ENCODE measurements around the gene SLC25A21.
"Not testable (repeated sequence)": the region's sequence is repeated elsewhere in the genome, so short reads cannot be mapped to it uniquely, and the experiment has no call there.

Gene SLC25A21

DNA sequence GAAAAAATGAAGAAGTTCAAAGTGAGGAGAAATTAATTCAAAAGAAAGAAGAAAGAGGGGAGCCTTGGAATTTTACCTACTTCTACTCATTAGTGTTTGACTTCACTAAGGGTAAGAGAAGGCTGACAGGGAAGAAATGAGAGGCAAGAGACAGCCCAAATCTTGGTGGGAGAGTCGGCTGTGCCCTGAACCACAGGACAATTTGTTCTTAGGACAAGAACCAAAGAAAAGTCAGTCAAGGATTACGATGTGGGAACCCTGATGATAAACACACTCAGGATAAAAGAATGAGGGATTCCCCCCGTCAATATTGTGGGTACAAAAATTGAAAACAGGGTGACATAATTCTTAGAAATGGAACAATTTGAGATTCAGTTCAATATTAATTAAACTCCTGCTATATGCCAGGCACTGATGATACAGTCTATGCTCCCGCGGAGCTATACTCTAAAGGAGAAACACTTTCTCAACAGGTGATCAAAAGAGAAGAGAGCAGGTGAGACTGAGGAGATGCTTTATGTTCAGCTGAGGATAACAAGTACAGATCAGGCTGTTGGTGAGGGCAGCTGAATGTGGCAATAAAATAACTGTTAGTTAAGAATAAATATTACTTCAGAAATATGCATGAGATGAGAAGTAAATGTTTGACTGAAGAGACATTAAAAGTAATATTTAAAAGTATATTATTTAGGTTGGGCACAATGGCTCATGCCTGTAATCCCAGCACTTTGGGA, 175.4 kb downstream of the SLC25A21 start:
- ATAC-seq (replicated peaks; ENCODE audit: extremely low read depth, poor library complexity, severe bottlenecking) = no peak
- Mint-ChIP-seq H3K27ac (ENCODE audit: low read depth) (no peak overlapping the region), H3K36me3 (ENCODE audit: insufficient read depth) (no peaks in the 10 kb centered on the region), H3K27me3 (no peaks in the 10 kb centered on the region), H3K4me1 (no peaks in the 10 kb centered on the region), H3K9me3 (peaks cover 12% of the 10 kb centered on the region), H3K4me3 (no peak overlapping the region)
- DNase-seq (ENCODE audit: low spot score in 2 of 2) = no peak

- Mint-ChIP-seq H3K27me3 (no peaks in the 10 kb centered on the region), H3K4me3 (no peak overlapping the region), H3K4me1 (no peaks in the 10 kb centered on the region), H3K27ac (ENCODE audit: low read depth) (no peak overlapping the region), H3K9me3 (peaks cover 8% of the 10 kb centered on the region), H3K36me3 (ENCODE audit: insufficient read depth) (no peaks in the 10 kb centered on the region)
- ATAC-seq (replicated peaks; ENCODE audit: extremely low read depth, poor library complexity, severe bottlenecking) (no peak), DNase-seq (ENCODE audit: low spot score in 2 of 2) (no peak)
These were observed 176.1 kb downstream of the SLC25A21 start for GRCh38 chr14:36996133-36996856.

DNA sequence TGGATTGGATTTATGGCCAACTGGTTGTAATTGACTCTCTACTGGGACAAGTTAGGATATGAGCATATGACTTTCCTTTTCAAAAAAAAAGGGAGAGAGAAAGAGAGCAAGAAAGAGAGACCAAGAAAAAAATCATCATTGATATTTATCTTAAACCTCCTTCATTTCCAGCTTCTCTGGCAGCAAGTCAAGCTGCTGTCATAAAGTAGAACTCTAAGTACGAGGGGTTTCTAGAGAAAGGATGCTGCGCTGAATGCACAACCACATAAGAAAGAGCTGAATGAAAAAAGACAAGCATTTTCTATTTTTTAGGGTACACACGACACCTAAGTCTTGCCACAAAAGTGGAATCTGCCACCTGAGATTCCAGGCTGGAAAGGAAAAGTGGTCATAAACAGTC, 182.6 kb downstream of the SLC25A21 start:
- Mint-ChIP-seq H3K4me3 (no peak overlapping the region), H3K4me1 (no peaks in the 10 kb centered on the region), H3K36me3 (ENCODE audit: insufficient read depth) (no peaks in the 10 kb centered on the region), H3K27me3 (no peaks in the 10 kb centered on the region), H3K27ac (ENCODE audit: low read depth) (no peak overlapping the region), H3K9me3 (peaks cover 6% of the 10 kb centered on the region)
- ATAC-seq (replicated peaks; ENCODE audit: extremely low read depth, poor library complexity, severe bottlenecking) (no peak), DNase-seq (ENCODE audit: low spot score in 2 of 2) (no peak)

- no peaks in the 10 kb centered on the region for H3K4me1 Mint-ChIP-seq
- no peaks in the 10 kb centered on the region for H3K36me3 Mint-ChIP-seq (ENCODE audit: insufficient read depth)
- H3K9me3 Mint-ChIP-seq = peaks cover 6% of the 10 kb centered on the region
- H3K27ac Mint-ChIP-seq (ENCODE audit: low read depth) = no peak overlapping the region
- no peak for DNase-seq (ENCODE audit: low spot score in 2 of 2)
- no peak overlapping the region for H3K4me3 Mint-ChIP-seq
- ATAC-seq (replicated peaks; ENCODE audit: extremely low read depth, poor library complexity, severe bottlenecking) = no peak
- no peaks in the 10 kb centered on the region for H3K27me3 Mint-ChIP-seq
These were observed 183.4 kb downstream of the SLC25A21 start for GRCh38 chr14:36988989-36989388.

- no peak overlapping the region for H3K4me3 Mint-ChIP-seq
- ATAC-seq (replicated peaks; ENCODE audit: extremely low read depth, poor library complexity, severe bottlenecking) = no peak
These were observed 183.8 kb downstream of the SLC25A21 start for GRCh38 chr14:36988568-36988967.

DNA sequence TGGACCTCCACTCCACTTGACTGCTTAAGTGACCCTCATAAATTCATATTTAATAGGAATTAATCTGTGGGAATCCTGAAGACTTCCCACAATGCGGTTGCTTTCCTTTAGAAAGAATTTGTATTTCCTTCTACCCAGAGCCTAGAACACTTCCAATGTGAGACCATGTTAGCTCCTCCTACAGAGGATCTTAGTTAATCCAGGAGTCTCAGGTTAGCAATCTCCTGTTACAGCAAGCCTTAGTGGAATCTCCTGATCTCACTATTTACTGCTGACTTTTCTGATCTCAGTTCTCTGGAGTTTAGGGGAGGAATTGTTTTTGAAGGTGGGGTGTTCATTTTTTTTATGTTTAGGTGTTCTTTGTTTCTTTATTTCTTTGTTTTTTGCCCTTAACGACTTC, 186.0 kb downstream of the SLC25A21 start:
- ATAC-seq (replicated peaks; ENCODE audit: extremely low read depth, poor library complexity, severe bottlenecking) (no peak), DNase-seq (ENCODE audit: low spot score in 2 of 2) (no peak)
- H3K27ac Mint-ChIP-seq (ENCODE audit: low read depth) = no peak overlapping the region

More at GRCh38 chr14:36988568-36988967, 183.8 kb downstream of the SLC25A21 start:
- Mint-ChIP-seq H3K36me3 (ENCODE audit: insufficient read depth) (no peaks in the 10 kb centered on the region), H3K4me1 (no peaks in the 10 kb centered on the region), H3K27me3 (no peaks in the 10 kb centered on the region), H3K9me3 (peaks cover 6% of the 10 kb centered on the region), H3K27ac (ENCODE audit: low read depth) (no peak overlapping the region)
- no peak for DNase-seq (ENCODE audit: low spot score in 2 of 2)

GRCh38 chr14:36981832-36982529, 190.4 kb downstream of the SLC25A21 start:
- ATAC-seq (replicated peaks; ENCODE audit: extremely low read depth, poor library complexity, severe bottlenecking) (no peak), DNase-seq (ENCODE audit: low spot score in 2 of 2) (no peak)
- H3K27ac Mint-ChIP-seq (ENCODE audit: low read depth) = no peak overlapping the region
- H3K27me3 Mint-ChIP-seq = no peaks in the 10 kb centered on the region
- H3K9me3 Mint-ChIP-seq = peaks cover 6% of the 10 kb centered on the region
- no peak overlapping the region for H3K4me3 Mint-ChIP-seq
- H3K36me3 Mint-ChIP-seq (ENCODE audit: insufficient read depth) = no peaks in the 10 kb centered on the region
- H3K4me1 Mint-ChIP-seq = no peaks in the 10 kb centered on the region

More for the DNA sequence above, 186.0 kb downstream of the SLC25A21 start:
- no peaks in the 10 kb centered on the region for H3K27me3 Mint-ChIP-seq
- H3K4me3 Mint-ChIP-seq = no peak overlapping the region
- peaks cover 6% of the 10 kb centered on the region for H3K9me3 Mint-ChIP-seq
- no peaks in the 10 kb centered on the region for H3K4me1 Mint-ChIP-seq
- no peaks in the 10 kb centered on the region for H3K36me3 Mint-ChIP-seq (ENCODE audit: insufficient read depth)

DNA sequence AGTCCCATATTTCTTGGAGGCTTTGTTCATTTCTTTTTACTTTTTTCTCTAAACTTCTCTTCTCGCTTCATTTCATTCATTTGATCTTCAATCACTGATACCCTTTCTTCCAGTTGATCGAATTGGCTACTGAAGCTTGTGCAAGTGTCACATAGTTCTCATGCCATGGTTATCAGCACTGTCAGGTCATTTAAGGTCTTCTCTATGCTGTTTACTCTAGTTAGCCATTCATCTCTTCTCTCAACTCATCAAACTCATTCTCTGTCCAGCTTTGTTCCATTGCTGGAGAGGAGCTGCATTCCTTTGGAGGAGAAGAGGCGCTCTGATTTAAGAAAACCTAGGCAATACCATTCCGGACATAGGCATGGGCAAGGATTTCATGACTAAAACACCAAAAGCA, 192.0 kb downstream of the SLC25A21 start:
- H3K36me3 Mint-ChIP-seq (ENCODE audit: insufficient read depth); H3K27ac Mint-ChIP-seq (ENCODE audit: low read depth); ATAC-seq (replicated peaks; ENCODE audit: extremely low read depth, poor library complexity, severe bottlenecking); H3K4me1 Mint-ChIP-seq; H3K4me3 Mint-ChIP-seq; DNase-seq (ENCODE audit: low spot score in 2 of 2); H3K27me3 Mint-ChIP-seq: not testable (repeated sequence)
- peaks cover 12% of the 10 kb centered on the region for H3K9me3 Mint-ChIP-seq

DNA sequence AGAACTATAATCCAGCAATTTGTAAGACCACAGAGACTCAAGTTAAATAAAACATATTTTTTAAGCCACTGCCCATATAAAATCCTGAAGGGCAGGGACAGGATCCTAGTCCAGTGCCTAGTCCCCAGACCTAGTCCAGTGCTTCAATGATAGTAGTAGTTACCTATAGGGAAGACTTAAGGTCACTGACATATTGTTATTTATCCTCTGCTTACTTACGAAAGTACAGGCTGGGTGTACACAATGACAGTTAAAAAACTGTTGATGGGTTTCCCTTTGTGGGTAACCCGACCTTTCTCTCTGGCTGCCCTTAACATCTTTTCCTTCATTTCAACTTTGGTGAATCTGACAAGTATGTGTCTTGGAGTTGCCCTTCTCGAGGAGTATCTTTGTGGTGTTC, 192.5 kb downstream of the SLC25A21 start:
- Mint-ChIP-seq H3K4me1 (no peaks in the 10 kb centered on the region), H3K27me3 (no peaks in the 10 kb centered on the region), H3K4me3 (no peak overlapping the region), H3K27ac (ENCODE audit: low read depth) (no peak overlapping the region), H3K36me3 (ENCODE audit: insufficient read depth) (no peaks in the 10 kb centered on the region), H3K9me3 (peaks cover 12% of the 10 kb centered on the region)
- DNase-seq (ENCODE audit: low spot score in 2 of 2) = no peak
- no peak for ATAC-seq (replicated peaks; ENCODE audit: extremely low read depth, poor library complexity, severe bottlenecking)

DNA sequence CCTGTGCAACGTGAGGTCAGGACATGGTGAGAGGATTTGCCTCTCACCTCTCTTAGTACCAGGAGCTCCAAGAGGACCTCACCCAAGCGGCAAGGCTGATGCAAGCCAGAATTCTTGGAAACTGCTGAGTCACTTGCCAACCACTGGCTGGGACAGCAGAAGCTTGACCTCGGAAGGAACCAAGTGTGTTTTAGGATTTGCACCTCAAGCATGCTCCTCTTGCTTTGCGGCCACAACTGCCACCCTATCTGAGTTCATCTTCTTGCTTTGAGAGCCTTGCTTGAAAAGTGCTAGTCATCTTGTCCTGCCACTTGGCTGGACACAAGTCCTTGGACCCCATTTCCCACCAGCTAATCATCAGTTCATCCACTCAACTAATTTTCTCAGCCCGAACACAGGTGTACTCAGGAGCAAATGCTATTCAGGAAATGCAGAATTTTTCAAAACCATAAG, 195.8 kb downstream of the SLC25A21 start:
- no peak for ATAC-seq (replicated peaks; ENCODE audit: extremely low read depth, poor library complexity, severe bottlenecking)
- H3K36me3 Mint-ChIP-seq (ENCODE audit: insufficient read depth) = no peaks in the 10 kb centered on the region
- no peak overlapping the region for H3K27ac Mint-ChIP-seq (ENCODE audit: low read depth)
- no peaks in the 10 kb centered on the region for H3K27me3 Mint-ChIP-seq
- DNase-seq (ENCODE audit: low spot score in 2 of 2) = no peak
- H3K4me1 Mint-ChIP-seq = no peaks in the 10 kb centered on the region
- H3K9me3 Mint-ChIP-seq = peaks cover 22% of the 10 kb centered on the region
- H3K4me3 Mint-ChIP-seq = no peak overlapping the region

DNA sequence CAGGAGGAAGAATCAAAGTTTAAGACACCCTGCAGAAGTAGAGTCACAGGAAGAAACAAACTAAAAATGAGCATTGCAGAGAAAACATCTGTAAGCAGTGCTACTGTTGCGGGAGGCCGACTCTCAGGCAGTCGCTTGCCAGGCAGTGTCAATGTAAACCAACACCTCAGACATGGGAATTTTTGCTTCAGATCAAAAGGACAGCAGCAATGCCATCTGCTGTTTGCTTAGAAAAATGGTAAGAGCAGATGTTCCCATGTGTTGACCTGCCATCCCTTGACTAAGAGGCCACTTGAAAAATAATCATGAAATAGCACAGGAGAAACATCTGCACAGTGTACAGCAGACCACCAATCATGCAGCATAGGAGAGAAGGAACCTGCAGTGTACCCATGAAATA, 196.6 kb downstream of the SLC25A21 start:
- H3K4me1 Mint-ChIP-seq = no peaks in the 10 kb centered on the region
- no peak overlapping the region for H3K4me3 Mint-ChIP-seq

GRCh38 chr14:36974985-36975384, 197.4 kb downstream of the SLC25A21 start:
- H3K27me3 Mint-ChIP-seq = no peaks in the 10 kb centered on the region

More for the DNA sequence above, 196.6 kb downstream of the SLC25A21 start:
- ATAC-seq (replicated peaks; ENCODE audit: extremely low read depth, poor library complexity, severe bottlenecking) (no peak), DNase-seq (ENCODE audit: low spot score in 2 of 2) (no peak)
- Mint-ChIP-seq H3K36me3 (ENCODE audit: insufficient read depth) (no peaks in the 10 kb centered on the region), H3K27ac (ENCODE audit: low read depth) (no peak overlapping the region), H3K27me3 (no peaks in the 10 kb centered on the region), H3K9me3 (peaks cover 22% of the 10 kb centered on the region)

More at GRCh38 chr14:36974985-36975384, 197.4 kb downstream of the SLC25A21 start:
- DNase-seq (ENCODE audit: low spot score in 2 of 2) (no peak), ATAC-seq (replicated peaks; ENCODE audit: extremely low read depth, poor library complexity, severe bottlenecking) (no peak)
- Mint-ChIP-seq H3K4me3 (no peak overlapping the region), H3K9me3 (peaks cover 16% of the 10 kb centered on the region), H3K36me3 (ENCODE audit: insufficient read depth) (no peaks in the 10 kb centered on the region), H3K4me1 (no peaks in the 10 kb centered on the region), H3K27ac (ENCODE audit: low read depth) (no peak overlapping the region)

Data from central memory CD8-positive, alpha-beta T cell (primary cell).